Measurements from ENCODE around the gene TMEM271. TPM values are rescaled to one million over a fixed set of nuclear protein-coding genes. Genes with fewer than 3 reads are reported as not detected.

TMEM271 gene, protein sequence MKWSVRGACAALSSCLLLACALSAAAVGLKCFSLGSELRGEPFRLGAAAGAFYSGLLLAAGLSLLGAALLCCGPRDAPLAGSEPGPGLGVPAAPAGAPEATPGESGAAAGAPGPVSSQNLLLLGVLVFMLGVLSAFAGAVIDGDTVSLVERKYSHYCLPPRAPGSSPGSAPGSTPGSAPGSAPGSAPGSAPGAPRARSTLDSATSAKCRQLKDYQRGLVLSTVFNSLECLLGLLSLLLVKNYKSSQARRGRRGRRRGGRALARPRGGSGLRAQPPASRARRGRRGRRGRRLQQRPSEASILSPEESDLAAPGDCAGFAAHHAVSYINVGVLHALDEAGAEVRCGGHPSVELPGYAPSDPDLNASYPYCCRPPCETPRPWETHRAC
- 1 to 10 TPM in 3 of 4 donors, under 1 TPM in 1; 0.17 to 3.6 (median 2.1) TPM for total RNA-seq

DNA sequence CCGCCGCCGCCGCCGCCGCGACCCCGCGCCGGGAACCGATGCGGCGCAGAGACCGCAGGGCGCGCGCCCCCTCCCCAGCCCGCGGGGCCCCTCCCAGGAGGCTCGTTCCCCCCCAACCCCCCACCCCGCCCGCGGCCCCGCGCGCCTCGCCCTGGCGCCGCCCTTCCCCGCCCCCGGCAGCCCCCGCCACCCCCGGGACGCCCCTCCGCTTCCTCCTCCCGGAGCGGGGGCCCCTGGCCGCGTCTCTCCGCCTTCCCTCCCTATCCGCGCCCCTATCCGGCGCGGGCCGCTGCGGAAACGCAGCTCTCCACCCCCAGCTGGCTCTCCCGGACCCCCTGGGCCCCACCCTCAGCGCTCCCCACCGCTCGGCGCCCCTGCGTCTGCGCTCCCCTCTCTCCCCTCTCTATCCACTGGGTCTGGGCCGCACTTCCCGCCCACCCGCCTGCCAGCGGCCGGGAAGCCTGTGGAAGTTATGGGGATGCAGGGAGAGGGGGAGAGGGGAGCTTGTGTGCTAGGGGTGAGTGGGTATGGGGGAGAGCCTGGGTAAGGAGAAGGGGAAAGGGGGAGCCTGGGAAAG is at the start of gene TMEM271:
TMEM271 (minus strand) TSS at position 51 of the 577 bp plus-strand sequence. CDS start 233 bp downstream, outside the sequence.
- peak in 1 of 2 donors; percentile 39 for DNase-seq (ENCODE audit: low spot score in 2 of 2)
- WGBS, 2 donors, result 0 to 3% methylated on average over 21 to 53 of the region's 60 CpGs
- intact Hi-C loops (cut with DNase I; ENCODE audit: low total_unique reads), result no loop called here
- TF ChIP-seq, protein P1, sequence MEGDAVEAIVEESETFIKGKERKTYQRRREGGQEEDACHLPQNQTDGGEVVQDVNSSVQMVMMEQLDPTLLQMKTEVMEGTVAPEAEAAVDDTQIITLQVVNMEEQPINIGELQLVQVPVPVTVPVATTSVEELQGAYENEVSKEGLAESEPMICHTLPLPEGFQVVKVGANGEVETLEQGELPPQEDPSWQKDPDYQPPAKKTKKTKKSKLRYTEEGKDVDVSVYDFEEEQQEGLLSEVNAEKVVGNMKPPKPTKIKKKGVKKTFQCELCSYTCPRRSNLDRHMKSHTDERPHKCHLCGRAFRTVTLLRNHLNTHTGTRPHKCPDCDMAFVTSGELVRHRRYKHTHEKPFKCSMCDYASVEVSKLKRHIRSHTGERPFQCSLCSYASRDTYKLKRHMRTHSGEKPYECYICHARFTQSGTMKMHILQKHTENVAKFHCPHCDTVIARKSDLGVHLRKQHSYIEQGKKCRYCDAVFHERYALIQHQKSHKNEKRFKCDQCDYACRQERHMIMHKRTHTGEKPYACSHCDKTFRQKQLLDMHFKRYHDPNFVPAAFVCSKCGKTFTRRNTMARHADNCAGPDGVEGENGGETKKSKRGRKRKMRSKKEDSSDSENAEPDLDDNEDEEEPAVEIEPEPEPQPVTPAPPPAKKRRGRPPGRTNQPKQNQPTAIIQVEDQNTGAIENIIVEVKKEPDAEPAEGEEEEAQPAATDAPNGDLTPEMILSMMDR (IDR thresholded peaks at IDR 0.05), result no peak
- TF ChIP-seq POLR2A (IDR thresholded peaks at IDR 0.05), result no peak
- H3K4me3 ChIP-seq (ENCODE audit: low read depth, poor library complexity, severe bottlenecking), result no peak within 1 kb of the TSS

DNA sequence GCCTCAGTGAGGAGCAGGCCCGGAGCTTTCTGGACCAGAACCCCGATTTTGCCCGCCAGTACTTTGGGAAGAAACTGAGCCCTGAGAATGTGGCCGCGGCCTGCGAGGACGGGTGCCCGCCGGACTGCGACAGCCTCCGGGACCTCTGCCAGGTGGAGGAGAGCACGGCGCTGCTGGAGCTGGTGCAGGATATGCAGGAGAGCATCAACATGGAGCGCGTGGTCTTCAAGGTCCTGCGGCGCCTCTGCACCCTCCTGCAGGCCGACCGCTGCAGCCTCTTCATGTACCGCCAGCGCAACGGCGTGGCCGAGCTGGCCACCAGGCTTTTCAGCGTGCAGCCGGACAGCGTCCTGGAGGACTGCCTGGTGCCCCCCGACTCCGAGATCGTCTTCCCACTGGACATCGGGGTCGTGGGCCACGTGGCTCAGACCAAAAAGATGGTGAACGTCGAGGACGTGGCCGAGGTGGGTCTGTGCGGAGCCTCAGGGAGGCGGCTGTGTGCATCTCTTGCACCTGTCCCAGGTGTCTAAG is 49.6 kb upstream of the TMEM271 start:
- 93 to 97% methylated on average over 26 to 31 of the region's 39 CpGs for whole genome bisulfite sequencing, 2 donors
- DNase-seq (ENCODE audit: low spot score in 2 of 2), result no peak

DNA sequence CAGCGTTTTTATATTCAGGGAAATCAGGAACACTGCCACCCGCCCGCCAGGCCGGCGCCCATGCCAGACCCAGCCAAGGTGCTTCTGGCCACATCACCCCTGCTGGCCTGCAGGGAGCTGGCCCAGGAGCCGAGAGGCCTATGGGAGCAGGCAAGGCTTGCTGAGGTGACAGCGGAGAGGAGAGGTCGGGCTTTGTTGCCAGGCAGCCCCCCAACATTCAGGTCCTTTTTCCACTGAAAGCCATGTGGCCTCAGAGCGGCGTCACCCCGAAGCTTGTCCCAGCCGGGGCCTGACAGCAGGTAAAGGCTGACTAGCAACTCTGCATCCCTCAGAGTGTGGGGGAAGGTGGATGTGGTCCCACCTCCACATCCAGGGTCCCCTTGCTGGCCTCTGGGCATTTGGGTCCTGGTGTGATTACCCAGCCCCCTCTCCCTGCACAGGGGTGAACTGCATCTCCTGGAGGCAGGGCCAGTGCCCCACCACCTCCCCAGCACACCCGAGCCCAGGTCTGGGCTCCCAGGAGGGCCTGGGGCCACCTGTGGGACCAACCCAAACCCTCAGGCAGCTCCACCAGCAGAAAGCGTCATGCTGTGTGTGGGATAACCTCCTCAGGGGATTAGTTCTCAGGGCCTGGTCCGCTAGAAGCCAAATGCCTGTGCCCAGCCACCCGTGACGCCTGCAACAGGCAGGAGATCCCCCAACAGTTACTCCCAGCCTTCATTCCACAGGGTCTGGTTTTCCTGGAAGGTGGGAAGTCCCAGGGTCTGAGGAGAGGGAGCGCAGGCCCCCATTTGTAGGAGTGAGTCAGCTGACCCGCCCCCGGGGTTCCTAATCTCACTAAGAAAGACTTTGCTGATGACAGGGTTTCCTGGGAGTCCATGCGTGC is 48.9 kb upstream of the TMEM271 start, which contains the start of gene PDE6B:
PDE6B (plus strand) TSS at position 869 of the 886 bp plus-strand sequence. CDS start 54 bp downstream, outside the sequence.
- no peak for DNase-seq (ENCODE audit: low spot score in 2 of 2)
- H3K4me3 ChIP-seq (ENCODE audit: low read depth, poor library complexity, severe bottlenecking), result no peak within 1 kb of the TSS
- intact Hi-C loops (cut with DNase I; ENCODE audit: low total_unique reads), result no loop called here
- WGBS, 2 donors, result 73% methylated on average over 21 of the region's 21 CpGs
- TF ChIP-seq, protein P1 (IDR thresholded peaks at IDR 0.05), result no peak
- no peak for TF ChIP-seq POLR2A (IDR thresholded peaks at IDR 0.05)

More for the DNA sequence above, 49.6 kb upstream of the TMEM271 start:
- no peak for TF ChIP-seq POLR2A (IDR thresholded peaks at IDR 0.05)
- TF ChIP-seq, protein P1 (IDR thresholded peaks at IDR 0.05), result no peak
- intact Hi-C loops (cut with DNase I; ENCODE audit: low total_unique reads), result no loop called here
- H3K4me3 ChIP-seq (ENCODE audit: low read depth, poor library complexity, severe bottlenecking), result no peak overlapping the region

DNA sequence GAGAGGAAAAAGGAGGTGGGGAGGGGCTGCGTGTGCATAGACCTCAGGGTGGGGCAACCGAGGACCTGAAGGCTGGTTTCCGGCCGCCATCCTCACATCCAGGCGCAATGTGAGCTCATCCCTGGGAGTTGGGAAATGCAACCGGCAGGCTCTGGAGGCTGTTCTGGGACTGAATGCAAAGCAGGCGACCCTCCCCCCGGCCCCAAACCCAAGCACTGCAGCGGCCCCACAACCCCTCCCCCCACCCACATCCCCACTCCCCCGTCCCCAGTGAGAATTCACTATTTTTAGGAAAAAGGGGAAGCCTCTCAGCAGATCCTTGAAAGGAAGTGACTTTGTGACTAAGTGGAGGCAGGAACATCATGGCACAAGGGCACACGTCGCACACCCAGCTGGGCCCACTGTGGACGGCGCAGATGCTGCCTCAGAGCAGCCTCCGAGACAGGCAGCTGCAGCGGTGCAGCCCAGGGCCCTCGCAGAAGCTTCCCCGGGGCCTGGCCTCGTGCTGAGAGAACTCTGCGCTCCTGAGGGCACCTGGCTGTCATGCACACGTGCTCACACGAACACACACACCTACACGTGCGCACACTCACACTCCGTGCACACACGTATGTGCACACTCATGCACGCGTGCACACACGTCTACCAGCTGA is 47.9 kb upstream of the TMEM271 start:
- no peak for DNase-seq (ENCODE audit: low spot score in 2 of 2)
- intact Hi-C loops (cut with DNase I; ENCODE audit: low total_unique reads), result no loop called here
- 57 to 58% methylated on average over 28 to 29 of the region's 29 CpGs for WGBS, 2 donors
- TF ChIP-seq POLR2A (IDR thresholded peaks at IDR 0.05), result no peak
- TF ChIP-seq, protein P1 (IDR thresholded peaks at IDR 0.05), result no peak
- H3K4me3 ChIP-seq (ENCODE audit: low read depth, poor library complexity, severe bottlenecking), result no peak overlapping the region
